Measurements from ENCODE around the gene FAAP100. TPM values are rescaled to one million over a fixed set of nuclear protein-coding genes. Genes with fewer than 3 reads are reported as not detected.

FAAP100 gene
- total RNA-seq, 2 donors from 2014 or later, result 27.8 to 50.4 TPM

GRCh38 chr17:81491181-81491581 is 61.0 kb downstream of the FAAP100 start:
- H3K9me3 ChIP-seq, result no peaks in the 10 kb centered on the region
- no peak overlapping the region for H3K4me3 ChIP-seq
- no peak for ATAC-seq
- H3K36me3 ChIP-seq (replicated peaks in 1 of 2; ENCODE audit: insufficient read depth in 1 of 2, low read depth in 2 of 2), result no peaks in the 10 kb centered on the region
- 32 to 39% methylated on average over 5 of the region's 5 CpGs for WGBS, 2 donors
- TF ChIP-seq, protein P1, sequence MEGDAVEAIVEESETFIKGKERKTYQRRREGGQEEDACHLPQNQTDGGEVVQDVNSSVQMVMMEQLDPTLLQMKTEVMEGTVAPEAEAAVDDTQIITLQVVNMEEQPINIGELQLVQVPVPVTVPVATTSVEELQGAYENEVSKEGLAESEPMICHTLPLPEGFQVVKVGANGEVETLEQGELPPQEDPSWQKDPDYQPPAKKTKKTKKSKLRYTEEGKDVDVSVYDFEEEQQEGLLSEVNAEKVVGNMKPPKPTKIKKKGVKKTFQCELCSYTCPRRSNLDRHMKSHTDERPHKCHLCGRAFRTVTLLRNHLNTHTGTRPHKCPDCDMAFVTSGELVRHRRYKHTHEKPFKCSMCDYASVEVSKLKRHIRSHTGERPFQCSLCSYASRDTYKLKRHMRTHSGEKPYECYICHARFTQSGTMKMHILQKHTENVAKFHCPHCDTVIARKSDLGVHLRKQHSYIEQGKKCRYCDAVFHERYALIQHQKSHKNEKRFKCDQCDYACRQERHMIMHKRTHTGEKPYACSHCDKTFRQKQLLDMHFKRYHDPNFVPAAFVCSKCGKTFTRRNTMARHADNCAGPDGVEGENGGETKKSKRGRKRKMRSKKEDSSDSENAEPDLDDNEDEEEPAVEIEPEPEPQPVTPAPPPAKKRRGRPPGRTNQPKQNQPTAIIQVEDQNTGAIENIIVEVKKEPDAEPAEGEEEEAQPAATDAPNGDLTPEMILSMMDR (IDR thresholded peaks at IDR 0.05), result no peak
- DNase-seq, result no peak
- intact Hi-C loops (cut with DNase I), result no loop called here
- H3K4me1 ChIP-seq, result peaks cover 14% of the 10 kb centered on the region
- H3K27ac ChIP-seq, result no peak overlapping the region
- no peaks in the 10 kb centered on the region for H3K27me3 ChIP-seq

DNA sequence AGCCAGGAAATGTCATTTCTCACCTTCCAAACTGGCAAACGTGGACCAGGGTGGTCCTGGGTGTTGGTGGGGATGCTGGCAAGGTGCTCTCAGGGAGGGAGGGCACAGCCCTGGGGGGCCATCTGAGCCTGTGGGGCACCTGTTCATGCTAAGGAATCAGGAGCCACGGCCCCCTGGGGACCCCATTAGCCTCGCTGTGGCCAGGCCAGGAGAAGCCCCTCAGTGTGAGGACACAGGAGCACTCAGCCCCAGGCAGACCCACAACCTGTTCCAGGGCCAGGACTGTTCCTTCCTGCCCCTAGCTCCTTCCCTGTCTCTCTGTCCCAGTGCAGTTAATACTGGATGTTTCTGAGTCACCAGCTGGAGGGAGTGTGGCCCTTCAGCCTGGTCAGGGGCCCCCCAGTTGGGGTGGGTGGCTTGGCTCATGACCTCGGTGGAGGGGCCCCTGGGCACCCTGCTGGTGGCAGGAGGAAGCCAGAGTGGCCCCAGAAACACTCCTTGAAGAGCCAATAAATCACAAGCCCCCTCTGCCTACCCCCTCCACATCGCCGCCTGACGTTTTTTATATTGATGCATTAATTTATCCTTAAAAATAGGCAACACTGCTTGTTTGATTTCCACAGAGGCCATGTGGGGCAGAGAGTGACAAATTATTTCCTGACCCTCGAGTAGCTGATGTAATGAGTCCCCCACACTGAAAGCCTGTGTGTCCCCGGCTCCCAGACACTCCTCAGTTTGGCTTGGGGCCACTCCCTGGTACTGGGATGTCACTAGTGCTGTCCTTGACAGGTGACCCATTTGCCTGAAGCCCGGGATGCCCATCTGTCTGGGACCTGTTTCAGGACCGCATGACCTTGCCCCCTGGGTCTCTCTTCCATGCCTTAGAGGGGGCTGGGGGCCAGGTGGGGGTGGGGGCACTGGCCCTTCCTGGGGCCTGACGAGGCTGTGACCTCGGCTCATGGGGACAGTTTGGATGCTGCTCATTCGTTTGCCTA is 61.9 kb downstream of the FAAP100 start:
- no peak overlapping the region for H3K4me3 ChIP-seq
- no peaks in the 10 kb centered on the region for H3K36me3 ChIP-seq (replicated peaks in 1 of 2; ENCODE audit: insufficient read depth in 1 of 2, low read depth in 2 of 2)
- WGBS, 2 donors, result 52 to 61% methylated on average over 12 to 14 of the region's 14 CpGs
- H3K4me1 ChIP-seq, result peaks cover 14% of the 10 kb centered on the region
- ATAC-seq, result no peak
- no peak for TF ChIP-seq POLR2A (IDR thresholded peaks at IDR 0.05)
- TF ChIP-seq, protein P1 (IDR thresholded peaks at IDR 0.05), result no peak
- no peak overlapping the region for H3K27ac ChIP-seq
- no peak for DNase-seq
- intact Hi-C loops (cut with DNase I), result loop anchor here (10.0 kb wide), 1 partner anchor 205 kb away; no protein-coding TSS in a partner anchor
- H3K27me3 ChIP-seq, result no peaks in the 10 kb centered on the region
- no peaks in the 10 kb centered on the region for H3K9me3 ChIP-seq

Small RNAs within 50 kb of the gene (small RNA-seq; reads per million reads assigned to genes)
- gene RF00019, result not detected

Other genes starting within 250 kb of the FAAP100 start
- 10 to 100 TPM in 1 of 2 donors, 1 to 10 TPM in 1; 5.7 to 14.8 TPM for gene BAHCC1, start 156.9 kb downstream of the FAAP100 start, total RNA-seq
- 1,000 to 10,000 TPM; 1,634 to 1,790 TPM for gene ACTG1, start 39.6 kb downstream of the FAAP100 start, total RNA-seq
- gene FSCN2, start 24.0 kb downstream of the FAAP100 start, total RNA-seq, result 10 to 100 TPM in 1 of 2 donors, 1 to 10 TPM in 1; 7.0 to 13.5 TPM
- 10 to 100 TPM; 43.8 to 63.0 TPM for gene NPLOC4, start 84.8 kb upstream of the FAAP100 start, total RNA-seq
- 1 to 10 TPM; 1.0 to 5.3 TPM for gene TSPAN10, start 84.8 kb upstream of the FAAP100 start, total RNA-seq
- not detected for gene PDE6G, start 104.2 kb upstream of the FAAP100 start, total RNA-seq
- 10 to 100 TPM; 18.1 to 23.3 TPM for gene OXLD1, start 114.3 kb upstream of the FAAP100 start, total RNA-seq
- 10 to 100 TPM in 1 of 2 donors, 1 to 10 TPM in 1; 6.2 to 21.4 TPM for gene CCDC137, start 114.4 kb upstream of the FAAP100 start, total RNA-seq
- gene ARL16, start 131.4 kb upstream of the FAAP100 start, total RNA-seq, result 10 to 100 TPM; 22.8 to 47.1 TPM
- gene HGS, start 131.7 kb upstream of the FAAP100 start, total RNA-seq, result 10 to 100 TPM; 60.7 to 66.9 TPM
- 10 to 100 TPM; 17.1 to 45.8 TPM for gene MRPL12, start 151.0 kb upstream of the FAAP100 start, total RNA-seq
- gene SLC25A10, start 159.9 kb upstream of the FAAP100 start, total RNA-seq, result 10 to 100 TPM; 15.8 to 18.9 TPM

Measured in body of pancreas (tissue), 4 donors.